NCI-H187 treated with DMSO at 0.1 percent for 48 hours (cell line): ENCODE data around the gene CGREF1.
A peak's percentile ranks its signal among the peaks of the same experiment; 100 is the strongest.

Source experiments
- DNase-seq: peaks from one replicate; lab custom pipeline; 2025; lab: John Stamatoyannopoulos, UW

Gene CGREF1, protein sequence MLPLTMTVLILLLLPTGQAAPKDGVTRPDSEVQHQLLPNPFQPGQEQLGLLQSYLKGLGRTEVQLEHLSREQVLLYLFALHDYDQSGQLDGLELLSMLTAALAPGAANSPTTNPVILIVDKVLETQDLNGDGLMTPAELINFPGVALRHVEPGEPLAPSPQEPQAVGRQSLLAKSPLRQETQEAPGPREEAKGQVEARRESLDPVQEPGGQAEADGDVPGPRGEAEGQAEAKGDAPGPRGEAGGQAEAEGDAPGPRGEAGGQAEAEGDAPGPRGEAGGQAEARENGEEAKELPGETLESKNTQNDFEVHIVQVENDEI

DNA sequence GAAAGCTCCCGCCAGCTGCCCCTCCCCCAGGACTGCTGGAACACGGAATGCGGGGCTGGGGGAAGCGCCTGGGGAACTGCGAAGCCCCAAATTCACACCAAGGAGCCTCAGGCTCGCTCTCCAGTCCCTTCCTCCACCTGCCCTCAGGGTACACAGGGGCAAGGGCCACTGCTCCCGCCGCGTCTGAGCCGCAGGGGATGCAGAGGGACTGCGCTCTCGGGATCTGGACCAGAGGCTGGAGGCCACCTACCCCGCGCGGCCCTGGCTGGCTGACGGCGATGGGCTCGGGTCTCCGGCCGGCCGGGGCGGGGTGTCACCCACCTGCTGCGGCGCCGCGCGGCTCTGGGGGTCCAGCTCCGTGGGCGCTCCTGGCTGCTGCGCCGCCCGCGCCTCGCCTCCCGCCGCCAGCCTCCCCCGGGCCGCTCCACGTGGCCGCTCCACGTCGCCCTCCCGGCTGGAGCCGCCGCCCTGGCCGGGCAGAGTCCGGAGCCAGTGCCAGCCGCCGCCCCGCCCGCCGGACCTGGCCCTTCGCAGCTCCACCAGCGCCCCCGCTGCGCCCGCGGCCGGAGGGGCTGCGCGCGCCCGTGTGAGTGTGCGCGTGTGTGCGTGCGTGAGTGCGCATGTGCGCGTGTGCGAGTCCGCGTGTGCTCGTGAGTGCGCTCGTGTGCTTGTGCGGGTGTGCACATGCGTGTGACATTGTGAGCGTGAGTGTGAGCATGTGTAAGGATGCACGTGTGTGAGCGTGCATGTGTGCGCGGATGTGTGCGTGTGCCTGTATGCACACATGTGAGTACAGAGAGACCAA is at the start of gene CGREF1:
Gene CGREF1, minus strand, starts transcription at position 604 of the 805 bp plus-strand sequence. CDS start 14,762 bp downstream, outside the sequence.
- no peak for DNase-seq

GRCh38 chr2:27164960-27165763 is 46.2 kb upstream of the CGREF1 start:
- no peak for DNase-seq

DNA sequence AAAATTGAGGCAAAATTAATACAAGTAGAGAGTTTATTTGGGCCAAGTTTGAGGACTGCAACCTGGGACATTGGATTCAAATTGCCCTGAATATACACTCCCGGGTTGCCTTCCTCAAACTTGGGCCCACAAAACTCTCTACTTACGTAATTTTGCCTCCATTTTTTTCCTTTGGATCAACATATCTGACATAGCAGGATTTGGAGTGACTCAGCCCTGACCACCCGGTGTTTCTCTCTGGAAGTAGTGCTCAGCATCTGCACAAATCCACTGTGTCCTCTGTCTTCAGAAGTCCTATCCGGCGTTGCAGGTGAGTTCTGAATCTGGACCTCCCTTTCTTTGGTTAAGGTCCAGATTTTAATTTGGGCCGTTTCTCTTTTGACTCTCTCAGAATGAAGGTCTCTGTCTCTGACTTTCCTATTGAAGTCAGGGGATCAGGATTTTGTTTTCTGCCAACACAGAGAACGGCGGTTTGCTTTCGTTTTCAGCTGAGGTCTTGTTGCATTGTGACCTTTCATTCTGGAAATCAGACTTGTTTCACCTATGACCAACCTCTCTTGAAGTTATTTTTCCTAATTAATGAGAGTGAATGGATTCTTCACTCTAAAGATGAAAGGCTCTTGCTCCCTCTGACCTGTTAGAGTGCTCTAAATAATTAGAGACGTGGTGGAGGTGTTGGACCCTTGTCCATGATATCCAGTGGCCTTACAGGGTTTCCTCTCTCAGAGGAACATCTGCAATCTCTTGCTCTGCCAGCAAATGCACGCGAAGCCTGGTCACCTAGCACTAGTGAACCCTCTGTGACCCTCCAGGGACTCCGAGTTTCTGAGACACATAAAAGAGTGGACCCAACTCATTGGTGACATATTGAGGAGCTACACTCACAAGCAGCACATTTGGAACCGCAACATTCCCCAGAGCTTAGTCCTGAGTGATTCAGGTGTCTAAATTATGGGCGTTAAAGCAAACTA is 43.5 kb upstream of the CGREF1 start:
- DNase-seq = no peak

- DNase-seq = no peak
These were observed 41.3 kb upstream of the CGREF1 start for GRCh38 chr2:27160191-27160590.

- no peak for DNase-seq
These were observed 40.3 kb upstream of the CGREF1 start for GRCh38 chr2:27159271-27159670.

GRCh38 chr2:27158468-27158867 is 39.5 kb upstream of the CGREF1 start:
- no peak for DNase-seq

DNA sequence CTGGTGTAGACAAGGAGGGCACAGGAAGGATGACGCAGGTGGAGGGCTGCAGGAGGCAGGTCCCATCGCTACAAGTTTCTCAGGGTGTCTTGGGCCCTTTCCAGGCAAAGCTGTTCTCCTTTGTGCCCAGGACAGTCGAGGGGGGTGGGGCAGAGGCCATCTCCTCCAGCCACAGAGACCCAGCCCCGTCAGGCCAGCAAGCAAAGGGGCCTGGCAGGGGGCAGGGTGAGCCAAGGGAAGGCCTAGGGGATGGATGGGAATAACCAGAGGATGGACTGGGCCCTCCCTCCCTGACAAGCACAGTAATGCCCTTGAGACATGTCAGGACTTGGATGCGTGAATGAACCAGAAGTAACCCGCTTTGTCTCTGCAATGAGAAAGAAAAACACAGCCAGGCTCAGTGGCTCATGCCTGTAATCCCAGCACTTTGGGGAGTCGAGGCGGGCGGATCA is 36.2 kb upstream of the CGREF1 start:
- DNase-seq = no peak

- no peak for DNase-seq
These were observed 35.6 kb upstream of the CGREF1 start for GRCh38 chr2:27154488-27154887.

DNA sequence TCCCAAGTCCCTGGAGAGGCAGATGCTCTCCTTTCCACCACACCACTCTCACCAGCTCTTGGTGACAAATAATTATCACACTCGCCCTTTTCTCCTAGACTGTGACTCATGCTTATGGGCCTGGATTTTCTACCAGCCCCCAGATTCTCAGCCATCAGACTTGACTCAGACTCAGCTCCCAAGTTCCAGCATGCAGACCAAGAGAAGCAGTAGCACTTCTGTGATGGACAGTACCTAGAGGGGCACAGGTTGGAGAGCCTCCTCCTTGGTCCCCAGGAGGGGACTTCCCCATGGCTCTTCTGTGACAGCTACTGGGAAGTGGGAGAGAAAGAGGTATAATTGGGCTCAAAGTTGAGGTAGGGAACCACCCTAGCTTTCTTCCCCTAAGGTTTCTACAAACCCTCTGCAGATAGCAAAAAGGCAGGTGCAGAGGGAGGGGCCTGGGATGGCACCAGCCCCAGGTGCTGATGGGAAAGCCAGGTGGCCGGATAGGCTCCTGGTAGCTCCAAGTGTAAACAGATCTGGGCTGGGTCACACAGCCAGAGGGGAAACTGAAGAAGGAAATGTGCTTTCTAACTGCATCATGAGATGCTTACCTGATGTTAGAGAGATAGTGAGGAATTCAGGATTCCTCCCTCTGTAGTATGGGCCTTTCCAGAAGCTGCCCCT is 34.0 kb upstream of the CGREF1 start:
- peak; percentile 62 for DNase-seq

- DNase-seq = no peak
These were observed 33.3 kb upstream of the CGREF1 start for GRCh38 chr2:27152102-27152795.

GRCh38 chr2:27150639-27151230 is 31.8 kb upstream of the CGREF1 start:
- no peak for DNase-seq

GRCh38 chr2:27149570-27150405 is 30.9 kb upstream of the CGREF1 start:
- DNase-seq = no peak

DNA sequence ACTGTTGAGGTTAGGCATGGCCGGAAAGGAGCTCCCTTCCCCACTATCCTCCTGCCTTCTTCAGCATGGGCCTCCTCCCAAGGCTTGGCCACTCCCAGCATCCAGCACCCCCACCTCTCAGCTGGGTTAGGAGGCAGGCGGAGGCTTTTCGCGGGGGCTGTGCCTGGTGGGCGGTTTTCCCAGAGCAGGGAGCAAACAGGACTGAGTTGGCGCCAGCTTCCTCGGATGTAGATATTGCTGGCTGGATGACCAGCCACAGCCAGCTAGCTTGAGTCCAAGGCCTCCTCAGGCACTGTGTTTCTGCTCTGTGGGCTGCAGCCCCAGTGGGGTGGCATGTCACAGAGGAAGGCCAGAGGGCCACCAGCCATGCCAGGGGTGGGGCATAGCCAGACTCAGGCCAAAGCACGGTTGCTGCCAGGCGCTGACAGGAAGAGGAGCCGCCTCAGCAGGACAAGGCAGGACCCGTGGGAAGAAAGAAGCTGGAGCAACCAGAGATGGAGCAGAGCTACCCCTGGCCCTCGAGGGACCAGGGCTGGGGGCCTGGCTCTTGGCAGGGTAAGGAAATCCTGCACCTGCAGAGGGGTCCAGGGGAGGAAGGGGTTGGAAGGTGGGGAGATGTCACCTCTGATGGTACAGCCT is 30.0 kb upstream of the CGREF1 start, which contains the start of gene TCF23:
Gene TCF23, plus strand, starts transcription at position 204 of the 639 bp plus-strand sequence. Its CDS starts 130 bp downstream, at position 334.
- no peak for DNase-seq

GRCh38 chr2:27147935-27148334 is 29.0 kb upstream of the CGREF1 start:
- no peak for DNase-seq

DNA sequence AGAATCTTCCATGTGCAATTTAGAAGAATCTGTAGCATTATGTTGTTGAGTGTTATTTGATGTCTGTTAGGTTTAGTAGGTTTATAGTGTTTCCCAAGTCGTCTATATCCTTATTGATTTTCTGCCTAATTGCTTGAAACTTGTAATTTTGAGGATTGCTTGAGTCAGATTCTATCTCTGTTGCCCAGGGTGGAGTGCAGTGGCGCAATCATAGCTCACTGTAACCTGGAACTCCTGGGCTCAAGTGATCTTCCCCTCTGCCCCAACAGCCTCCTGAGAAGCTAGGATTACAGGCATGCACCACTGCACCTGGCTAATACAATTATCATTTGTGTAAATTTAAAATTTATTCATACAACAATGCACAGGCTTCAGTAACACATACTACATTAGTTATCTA is 26.8 kb upstream of the CGREF1 start:
- no peak for DNase-seq

GRCh38 chr2:27143285-27143684 is 24.4 kb upstream of the CGREF1 start:
- DNase-seq = no peak

DNA sequence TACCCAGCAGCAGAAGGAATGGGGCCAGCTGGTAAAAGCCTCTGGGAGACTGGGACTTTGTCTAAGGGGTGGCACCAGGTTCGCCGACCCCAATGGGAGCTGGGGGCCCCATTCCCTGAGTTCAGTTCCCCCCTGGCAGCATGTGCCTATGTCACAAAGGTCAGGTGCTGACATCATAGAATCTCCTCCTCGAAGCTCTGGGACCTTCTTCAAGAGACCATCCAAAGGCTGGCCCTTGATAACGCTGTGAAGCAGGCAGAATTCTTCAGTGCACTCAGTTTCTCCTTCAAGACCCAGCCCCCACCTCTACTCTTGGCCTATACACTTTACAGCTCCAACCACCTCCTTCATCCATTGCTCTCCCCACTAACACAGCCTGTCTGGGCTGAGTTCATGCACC is 20.4 kb upstream of the CGREF1 start, which contains the start of gene PRR30:
Gene PRR30, minus strand, starts transcription at position 101 of the 400 bp plus-strand sequence. CDS start 1,081 bp downstream, outside the sequence.
- no peak for DNase-seq

DNA sequence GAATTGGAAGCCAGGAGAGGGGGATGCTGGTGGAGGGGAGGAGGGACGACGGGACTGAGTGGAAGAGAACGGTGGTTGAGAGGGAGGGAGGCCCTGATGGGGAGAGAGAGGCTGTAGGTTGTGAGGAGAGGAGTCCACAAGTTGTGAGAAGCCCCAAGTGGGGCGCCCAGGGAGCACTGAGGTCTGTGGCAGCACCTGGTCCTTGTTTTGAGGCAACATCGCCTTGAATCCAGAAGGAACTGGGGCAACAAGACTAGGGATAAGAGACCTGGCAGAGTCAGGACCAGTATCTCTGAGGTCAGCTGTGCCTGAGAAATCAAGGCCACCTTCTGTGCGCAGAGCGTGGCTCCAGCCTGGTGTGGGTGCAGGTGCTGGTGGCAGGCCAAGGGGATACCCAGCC is 19.2 kb upstream of the CGREF1 start:
- no peak for DNase-seq
